ENCODE measurements around the gene IFNA7. TPM values are rescaled to one million over a fixed set of nuclear protein-coding genes. Genes with fewer than 3 reads are reported as not detected.
"Not testable (repeated sequence)": the region's sequence is repeated elsewhere in the genome, so short reads cannot be mapped to it uniquely, and the experiment has no call there.

IFNA7 gene
- total RNA-seq, 1 experiment from 2014 or later, result not detected

DNA sequence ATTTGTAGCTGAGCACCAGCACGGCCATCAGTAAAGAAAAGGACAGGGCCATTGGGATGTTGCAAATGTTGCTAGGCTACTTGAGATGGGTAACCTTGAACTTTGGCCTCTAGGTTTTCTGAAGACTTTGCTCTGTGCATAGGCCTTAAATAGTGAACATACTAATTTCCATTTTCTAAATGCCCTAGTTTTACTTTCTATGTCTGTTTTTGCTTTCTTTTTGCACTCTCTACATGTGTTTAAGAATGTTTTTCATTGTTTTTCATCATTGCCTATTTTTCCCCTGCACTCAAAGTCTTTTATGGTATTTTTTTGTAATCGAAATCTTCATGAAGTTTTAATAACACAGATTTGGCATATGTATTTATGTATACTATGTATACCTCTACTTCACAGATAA, 26.1 kb upstream of the IFNA7 start, which contains the start of gene IFNA17 (continued):
- TF ChIP-seq, protein P1, sequence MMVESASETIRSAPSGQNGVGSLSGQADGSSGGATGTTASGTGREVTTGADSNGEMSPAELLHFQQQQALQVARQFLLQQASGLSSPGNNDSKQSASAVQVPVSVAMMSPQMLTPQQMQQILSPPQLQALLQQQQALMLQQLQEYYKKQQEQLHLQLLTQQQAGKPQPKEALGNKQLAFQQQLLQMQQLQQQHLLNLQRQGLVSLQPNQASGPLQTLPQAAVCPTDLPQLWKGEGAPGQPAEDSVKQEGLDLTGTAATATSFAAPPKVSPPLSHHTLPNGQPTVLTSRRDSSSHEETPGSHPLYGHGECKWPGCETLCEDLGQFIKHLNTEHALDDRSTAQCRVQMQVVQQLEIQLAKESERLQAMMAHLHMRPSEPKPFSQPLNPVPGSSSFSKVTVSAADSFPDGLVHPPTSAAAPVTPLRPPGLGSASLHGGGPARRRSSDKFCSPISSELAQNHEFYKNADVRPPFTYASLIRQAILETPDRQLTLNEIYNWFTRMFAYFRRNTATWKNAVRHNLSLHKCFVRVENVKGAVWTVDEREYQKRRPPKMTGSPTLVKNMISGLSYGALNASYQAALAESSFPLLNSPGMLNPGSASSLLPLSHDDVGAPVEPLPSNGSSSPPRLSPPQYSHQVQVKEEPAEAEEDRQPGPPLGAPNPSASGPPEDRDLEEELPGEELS (CRISPR knock-in tag; IDR thresholded peaks at IDR 0.05), result no peak
- TF ChIP-seq, protein P2, sequence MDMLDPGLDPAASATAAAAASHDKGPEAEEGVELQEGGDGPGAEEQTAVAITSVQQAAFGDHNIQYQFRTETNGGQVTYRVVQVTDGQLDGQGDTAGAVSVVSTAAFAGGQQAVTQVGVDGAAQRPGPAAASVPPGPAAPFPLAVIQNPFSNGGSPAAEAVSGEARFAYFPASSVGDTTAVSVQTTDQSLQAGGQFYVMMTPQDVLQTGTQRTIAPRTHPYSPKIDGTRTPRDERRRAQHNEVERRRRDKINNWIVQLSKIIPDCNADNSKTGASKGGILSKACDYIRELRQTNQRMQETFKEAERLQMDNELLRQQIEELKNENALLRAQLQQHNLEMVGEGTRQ (CRISPR knock-in tag; IDR thresholded peaks at IDR 0.05), result no peak
- no peak for TF ChIP-seq ZNF219 (CRISPR knock-in tag; IDR thresholded peaks at IDR 0.05; ENCODE audit: borderline replicate concordance)

DNA sequence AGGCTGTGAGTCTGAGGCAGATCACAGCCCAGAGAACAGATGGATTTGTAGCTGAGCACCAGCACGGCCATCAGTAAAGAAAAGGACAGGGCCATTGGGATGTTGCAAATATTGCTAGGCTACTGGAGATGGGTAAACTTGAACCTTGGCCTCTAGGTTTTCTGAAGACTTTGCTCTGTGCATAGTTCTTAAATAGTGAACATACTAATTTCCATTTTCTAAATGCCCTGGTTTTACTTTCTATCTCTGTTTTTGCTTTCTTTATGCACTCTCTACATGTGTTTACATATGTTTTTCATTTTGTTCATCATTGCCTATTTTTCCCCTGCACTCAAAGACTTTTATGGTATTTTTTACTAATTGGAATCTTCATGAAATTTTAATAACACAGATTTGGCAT, 15.2 kb upstream of the IFNA7 start, which contains the start of gene IFNA16:
Gene IFNA16, minus strand, starts transcription at position 101 of the 400 bp plus-strand sequence. Its CDS starts 6 bp downstream, at position 95.
- CTCF ChIA-PET; DNase-seq (ENCODE audit: low spot score); ATAC-seq; H3K4me1 Mint-ChIP-seq; POLR2A ChIA-PET; H3K9me3 Mint-ChIP-seq; H3K4me3 Mint-ChIP-seq; H3K36me3 Mint-ChIP-seq; H3K27ac Mint-ChIP-seq: not testable (repeated sequence)
- peaks cover 31% of the 10 kb centered on the region for H3K27me3 Mint-ChIP-seq (ENCODE audit: low read depth)

DNA sequence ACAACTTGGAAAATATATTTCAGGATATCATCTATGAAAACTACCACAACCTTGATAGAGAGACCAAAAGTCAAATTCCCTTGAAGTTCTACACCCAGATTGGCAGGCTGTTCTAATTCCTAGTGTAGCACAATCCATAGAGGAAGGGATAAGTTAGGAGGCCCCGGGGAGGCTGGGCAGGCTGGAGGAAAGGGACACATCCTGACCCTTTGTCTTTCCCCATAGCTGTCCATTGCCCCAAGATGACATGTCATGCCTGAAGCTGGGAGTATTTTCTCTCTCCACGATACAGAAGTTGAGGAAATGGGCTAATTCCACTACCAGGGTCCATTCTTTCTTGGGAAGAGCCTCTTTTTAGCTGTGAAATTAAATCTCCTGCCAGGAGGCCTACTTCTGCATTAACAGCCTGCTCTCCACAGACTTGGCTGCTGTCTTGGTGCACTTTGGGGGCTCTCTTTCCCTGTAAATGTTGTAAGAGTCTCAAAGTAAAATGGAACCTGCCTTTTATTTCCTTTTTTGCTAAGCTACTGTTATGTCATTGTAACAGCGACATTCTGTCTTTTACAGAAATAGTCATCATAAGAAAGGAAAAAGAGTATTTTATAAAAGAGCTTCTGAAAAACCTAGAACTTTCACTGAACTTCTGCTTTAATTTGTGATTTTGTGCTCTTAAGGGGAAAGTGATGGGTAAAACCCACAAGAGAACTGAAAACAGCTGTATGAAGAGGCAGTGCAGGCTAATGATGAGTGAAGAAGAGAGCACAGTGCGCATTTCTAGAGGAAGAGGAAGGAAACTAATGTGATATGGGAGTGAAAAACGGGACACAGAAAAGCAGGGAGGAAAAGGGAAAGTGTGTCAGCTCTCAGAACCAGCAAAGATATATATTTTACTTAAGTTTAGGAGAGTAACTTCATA, 11.7 kb upstream of the IFNA7 start:
- H3K27ac Mint-ChIP-seq; H3K4me1 Mint-ChIP-seq; H3K36me3 Mint-ChIP-seq; H3K4me3 Mint-ChIP-seq; H3K9me3 Mint-ChIP-seq; POLR2A ChIA-PET; DNase-seq (ENCODE audit: low spot score); H3K27me3 Mint-ChIP-seq (ENCODE audit: low read depth): not testable (repeated sequence)
- CTCF ChIA-PET, result interaction anchor here (0.6 to 2.1 kb wide), 8 partner anchors 16 to 735 kb away, joined by 3 to 25 read pairs (median 5); no protein-coding TSS in a partner anchor
- TF ChIP-seq, protein P3, sequence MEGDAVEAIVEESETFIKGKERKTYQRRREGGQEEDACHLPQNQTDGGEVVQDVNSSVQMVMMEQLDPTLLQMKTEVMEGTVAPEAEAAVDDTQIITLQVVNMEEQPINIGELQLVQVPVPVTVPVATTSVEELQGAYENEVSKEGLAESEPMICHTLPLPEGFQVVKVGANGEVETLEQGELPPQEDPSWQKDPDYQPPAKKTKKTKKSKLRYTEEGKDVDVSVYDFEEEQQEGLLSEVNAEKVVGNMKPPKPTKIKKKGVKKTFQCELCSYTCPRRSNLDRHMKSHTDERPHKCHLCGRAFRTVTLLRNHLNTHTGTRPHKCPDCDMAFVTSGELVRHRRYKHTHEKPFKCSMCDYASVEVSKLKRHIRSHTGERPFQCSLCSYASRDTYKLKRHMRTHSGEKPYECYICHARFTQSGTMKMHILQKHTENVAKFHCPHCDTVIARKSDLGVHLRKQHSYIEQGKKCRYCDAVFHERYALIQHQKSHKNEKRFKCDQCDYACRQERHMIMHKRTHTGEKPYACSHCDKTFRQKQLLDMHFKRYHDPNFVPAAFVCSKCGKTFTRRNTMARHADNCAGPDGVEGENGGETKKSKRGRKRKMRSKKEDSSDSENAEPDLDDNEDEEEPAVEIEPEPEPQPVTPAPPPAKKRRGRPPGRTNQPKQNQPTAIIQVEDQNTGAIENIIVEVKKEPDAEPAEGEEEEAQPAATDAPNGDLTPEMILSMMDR (IDR thresholded peaks at IDR 0.05), result peak; percentile 31; the same call in 1 of the 2 replicates
- peak; percentile 76 for ATAC-seq

DNA sequence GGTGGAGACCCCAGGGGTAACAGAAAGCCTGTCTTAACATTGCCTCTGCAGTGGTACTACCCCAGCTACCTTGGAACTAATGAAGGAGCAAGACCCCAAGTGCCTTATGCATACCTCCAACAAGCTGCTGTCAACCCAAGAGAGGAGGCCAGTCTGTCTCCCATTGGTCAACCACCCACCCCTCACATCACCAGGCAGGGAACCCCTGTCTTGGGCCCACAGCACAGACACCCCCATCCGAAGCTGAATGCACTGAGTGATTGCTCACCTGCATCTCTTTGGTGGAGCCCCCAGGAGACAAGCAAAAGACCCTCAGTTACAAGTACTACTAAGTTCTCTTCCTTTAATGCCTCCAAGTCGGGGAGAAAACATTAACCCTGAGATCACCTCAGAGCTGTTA, 10.2 kb upstream of the IFNA7 start:
- H3K4me1 Mint-ChIP-seq; H3K27ac Mint-ChIP-seq; CTCF ChIA-PET; H3K9me3 Mint-ChIP-seq; H3K27me3 Mint-ChIP-seq (ENCODE audit: low read depth); H3K4me3 Mint-ChIP-seq; H3K36me3 Mint-ChIP-seq; POLR2A ChIA-PET; DNase-seq (ENCODE audit: low spot score); ATAC-seq: not testable (repeated sequence)

DNA sequence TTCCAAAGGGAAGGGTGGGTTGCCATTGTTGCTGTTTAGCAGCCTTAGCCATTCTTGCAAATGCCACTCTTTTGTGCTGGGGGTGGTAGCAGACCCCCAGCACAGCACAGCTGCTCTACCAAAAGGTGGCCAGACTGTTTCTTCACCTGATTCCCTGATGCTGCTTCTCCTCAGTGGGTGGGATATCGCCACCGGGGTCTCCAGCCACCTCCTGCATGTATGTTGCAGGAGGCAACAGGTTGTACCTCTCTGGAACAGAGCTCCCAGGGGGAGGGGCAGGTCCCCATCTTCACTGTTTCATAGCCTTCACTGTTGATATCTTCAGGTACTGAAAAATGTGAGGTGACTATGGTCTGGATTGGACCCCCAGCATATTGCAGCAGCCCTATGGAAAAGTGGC, 8.8 kb upstream of the IFNA7 start:
- H3K9me3 Mint-ChIP-seq; H3K4me1 Mint-ChIP-seq; ATAC-seq; DNase-seq (ENCODE audit: low spot score); H3K27ac Mint-ChIP-seq; H3K27me3 Mint-ChIP-seq (ENCODE audit: low read depth); H3K4me3 Mint-ChIP-seq; POLR2A ChIA-PET; H3K36me3 Mint-ChIP-seq: not testable (repeated sequence)
- CTCF ChIA-PET, result interaction anchor here (1.0 kb wide), 1 partner anchor 16 kb away, joined by 3 read pairs; no protein-coding TSS in a partner anchor

DNA sequence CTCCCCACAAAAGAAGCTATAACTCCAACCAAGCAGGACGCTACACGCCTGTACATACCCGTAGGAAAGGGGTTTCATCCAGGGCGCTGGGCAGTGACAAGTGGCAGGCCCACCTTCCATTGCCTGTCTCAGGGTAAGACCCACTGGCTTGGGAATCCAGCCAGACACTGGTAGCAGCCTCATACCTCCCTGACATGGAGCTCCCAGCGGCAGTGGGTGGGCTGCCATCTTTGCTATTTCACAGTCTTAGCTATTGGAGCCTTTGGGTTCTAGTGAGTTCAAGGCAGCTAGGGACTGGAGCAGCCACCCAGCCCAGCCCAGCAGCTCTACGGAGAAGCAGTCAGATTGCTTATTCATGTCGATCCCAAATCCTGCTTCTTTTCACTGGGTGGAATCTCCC, 8.3 kb upstream of the IFNA7 start:
- CTCF ChIA-PET, result no interaction called here
- no peaks in the 10 kb centered on the region for H3K36me3 Mint-ChIP-seq
- TF ChIP-seq ZBTB21 (CRISPR knock-in tag; IDR thresholded peaks at IDR 0.05; ENCODE audit: borderline replicate concordance) (no peak), TP53 (CRISPR knock-in tag; IDR thresholded peaks at IDR 0.05) (no peak), ELF4 (CRISPR knock-in tag; IDR thresholded peaks at IDR 0.05; ENCODE audit: low read depth) (no peak)
- TF ChIP-seq, protein P4, sequence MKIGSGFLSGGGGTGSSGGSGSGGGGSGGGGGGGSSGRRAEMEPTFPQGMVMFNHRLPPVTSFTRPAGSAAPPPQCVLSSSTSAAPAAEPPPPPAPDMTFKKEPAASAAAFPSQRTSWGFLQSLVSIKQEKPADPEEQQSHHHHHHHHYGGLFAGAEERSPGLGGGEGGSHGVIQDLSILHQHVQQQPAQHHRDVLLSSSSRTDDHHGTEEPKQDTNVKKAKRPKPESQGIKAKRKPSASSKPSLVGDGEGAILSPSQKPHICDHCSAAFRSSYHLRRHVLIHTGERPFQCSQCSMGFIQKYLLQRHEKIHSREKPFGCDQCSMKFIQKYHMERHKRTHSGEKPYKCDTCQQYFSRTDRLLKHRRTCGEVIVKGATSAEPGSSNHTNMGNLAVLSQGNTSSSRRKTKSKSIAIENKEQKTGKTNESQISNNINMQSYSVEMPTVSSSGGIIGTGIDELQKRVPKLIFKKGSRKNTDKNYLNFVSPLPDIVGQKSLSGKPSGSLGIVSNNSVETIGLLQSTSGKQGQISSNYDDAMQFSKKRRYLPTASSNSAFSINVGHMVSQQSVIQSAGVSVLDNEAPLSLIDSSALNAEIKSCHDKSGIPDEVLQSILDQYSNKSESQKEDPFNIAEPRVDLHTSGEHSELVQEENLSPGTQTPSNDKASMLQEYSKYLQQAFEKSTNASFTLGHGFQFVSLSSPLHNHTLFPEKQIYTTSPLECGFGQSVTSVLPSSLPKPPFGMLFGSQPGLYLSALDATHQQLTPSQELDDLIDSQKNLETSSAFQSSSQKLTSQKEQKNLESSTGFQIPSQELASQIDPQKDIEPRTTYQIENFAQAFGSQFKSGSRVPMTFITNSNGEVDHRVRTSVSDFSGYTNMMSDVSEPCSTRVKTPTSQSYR (CRISPR knock-in tag; IDR thresholded peaks at IDR 0.05), result no peak
- TF ChIP-seq, protein P5, sequence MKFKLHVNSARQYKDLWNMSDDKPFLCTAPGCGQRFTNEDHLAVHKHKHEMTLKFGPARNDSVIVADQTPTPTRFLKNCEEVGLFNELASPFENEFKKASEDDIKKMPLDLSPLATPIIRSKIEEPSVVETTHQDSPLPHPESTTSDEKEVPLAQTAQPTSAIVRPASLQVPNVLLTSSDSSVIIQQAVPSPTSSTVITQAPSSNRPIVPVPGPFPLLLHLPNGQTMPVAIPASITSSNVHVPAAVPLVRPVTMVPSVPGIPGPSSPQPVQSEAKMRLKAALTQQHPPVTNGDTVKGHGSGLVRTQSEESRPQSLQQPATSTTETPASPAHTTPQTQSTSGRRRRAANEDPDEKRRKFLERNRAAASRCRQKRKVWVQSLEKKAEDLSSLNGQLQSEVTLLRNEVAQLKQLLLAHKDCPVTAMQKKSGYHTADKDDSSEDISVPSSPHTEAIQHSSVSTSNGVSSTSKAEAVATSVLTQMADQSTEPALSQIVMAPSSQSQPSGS (CRISPR knock-in tag; IDR thresholded peaks at IDR 0.05; ENCODE audit: borderline replicate concordance, low read depth), result no peak
- TF ChIP-seq, protein P6, sequence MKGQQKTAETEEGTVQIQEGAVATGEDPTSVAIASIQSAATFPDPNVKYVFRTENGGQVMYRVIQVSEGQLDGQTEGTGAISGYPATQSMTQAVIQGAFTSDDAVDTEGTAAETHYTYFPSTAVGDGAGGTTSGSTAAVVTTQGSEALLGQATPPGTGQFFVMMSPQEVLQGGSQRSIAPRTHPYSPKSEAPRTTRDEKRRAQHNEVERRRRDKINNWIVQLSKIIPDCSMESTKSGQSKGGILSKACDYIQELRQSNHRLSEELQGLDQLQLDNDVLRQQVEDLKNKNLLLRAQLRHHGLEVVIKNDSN (CRISPR knock-in tag; IDR thresholded peaks at IDR 0.05), result no peak

More for the DNA sequence above, 8.3 kb upstream of the IFNA7 start:
- Mint-ChIP-seq H3K9me3 (no peaks in the 10 kb centered on the region), H3K27me3 (ENCODE audit: low read depth) (peaks cover 5% of the 10 kb centered on the region; the same call in 1 of the 2 replicates), H3K4me3 (no peak overlapping the region), H3K27ac (no peak overlapping the region), H3K4me1 (no peaks in the 10 kb centered on the region)
- DNase-seq (ENCODE audit: low spot score), result no peak
- no peak for ATAC-seq
- POLR2A ChIA-PET, result no interaction called here
